NCI-H146 treated with DMSO at 0.1 percent for 48 hours (cell line): Measurements from ENCODE around the gene GPC6.

Experiments used
- DNase-seq: peaks from one replicate; lab custom pipeline; 2025; ENCODE audit not compliant: unreplicated experiment; lab: John Stamatoyannopoulos, UW

Gene GPC6

DNA sequence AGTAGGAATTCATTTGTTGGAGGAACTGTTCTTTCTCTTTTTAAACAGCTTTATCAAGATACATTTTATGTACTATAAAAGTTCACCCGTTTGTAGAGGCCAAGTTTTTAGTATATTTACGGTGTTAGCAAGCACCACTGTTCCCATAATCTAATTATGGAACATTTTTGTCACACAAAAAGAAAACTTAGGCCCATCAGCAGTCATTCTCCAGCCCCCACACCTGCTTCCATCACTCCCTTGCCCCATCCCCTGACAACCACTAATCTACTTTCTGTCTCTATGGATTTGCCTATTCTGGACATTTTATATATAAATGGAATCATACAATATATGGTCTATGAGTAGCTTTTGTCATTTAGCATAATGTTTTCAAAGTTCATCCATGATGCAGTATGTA lies 787.9 kb downstream of the GPC6 start:
- DNase-seq, result no peak

GRCh38 chr13:94020426-94020825 lies 793.8 kb downstream of the GPC6 start:
- DNase-seq, result no peak

- DNase-seq, result no peak
Measured at GRCh38 chr13:94020833-94021232, 794.2 kb downstream of the GPC6 start.

GRCh38 chr13:94028234-94028633 lies 801.6 kb downstream of the GPC6 start:
- DNase-seq, result no peak

DNA sequence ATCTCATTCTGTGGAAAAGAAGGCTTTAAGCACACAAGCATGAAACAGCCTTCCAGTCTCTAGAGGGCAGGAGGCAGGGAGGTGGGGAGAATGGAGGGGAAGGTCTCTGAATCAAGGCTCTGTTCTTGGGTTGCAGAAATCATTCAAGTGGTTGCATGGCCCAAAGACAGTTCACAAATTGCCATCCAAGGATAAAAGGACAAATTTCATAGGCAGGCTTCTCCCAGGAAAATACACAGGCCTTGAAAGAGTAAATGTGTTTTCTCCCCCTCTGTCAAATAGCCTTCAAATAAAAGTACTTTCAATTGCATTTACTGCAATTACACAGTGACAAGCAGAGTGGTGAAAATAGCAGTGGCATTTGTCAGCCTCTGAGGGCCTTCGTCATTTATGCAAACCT lies 802.0 kb downstream of the GPC6 start:
- no peak for DNase-seq

DNA sequence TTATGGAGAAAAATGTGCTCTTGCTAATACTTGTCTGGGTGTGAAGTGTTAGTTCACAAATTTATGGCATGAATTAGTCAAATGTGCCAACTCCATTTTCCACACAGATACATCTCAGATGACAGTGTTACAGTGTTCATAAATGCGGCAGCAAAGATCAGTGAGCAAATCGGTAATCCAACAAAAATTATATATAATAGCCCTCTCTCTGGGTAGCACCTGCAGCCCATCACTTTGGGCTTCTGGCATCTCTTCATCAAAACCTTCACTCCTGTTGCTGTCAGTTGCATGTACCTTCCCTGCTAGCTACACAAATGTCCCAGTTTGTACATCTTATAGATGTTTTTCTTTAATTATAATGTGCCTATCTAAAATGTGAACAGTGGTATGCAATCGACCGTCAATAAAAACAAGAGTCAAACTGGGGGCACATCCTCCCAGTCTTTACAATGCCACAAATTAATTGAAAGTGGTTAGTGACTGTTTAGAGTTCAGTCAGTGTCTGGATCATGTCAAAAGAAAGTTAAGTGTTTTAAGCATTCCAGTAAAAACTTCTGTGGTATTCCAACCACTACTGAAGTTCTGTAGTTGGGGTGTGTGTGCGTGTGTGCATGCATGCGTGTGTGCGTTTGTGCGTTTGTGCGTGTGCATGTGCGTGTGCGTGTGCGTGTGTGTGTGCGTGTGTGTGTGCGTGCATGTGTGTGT lies 804.0 kb downstream of the GPC6 start:
- DNase-seq, result no peak

GRCh38 chr13:94031609-94032008 lies 805.0 kb downstream of the GPC6 start:
- no peak for DNase-seq

DNA sequence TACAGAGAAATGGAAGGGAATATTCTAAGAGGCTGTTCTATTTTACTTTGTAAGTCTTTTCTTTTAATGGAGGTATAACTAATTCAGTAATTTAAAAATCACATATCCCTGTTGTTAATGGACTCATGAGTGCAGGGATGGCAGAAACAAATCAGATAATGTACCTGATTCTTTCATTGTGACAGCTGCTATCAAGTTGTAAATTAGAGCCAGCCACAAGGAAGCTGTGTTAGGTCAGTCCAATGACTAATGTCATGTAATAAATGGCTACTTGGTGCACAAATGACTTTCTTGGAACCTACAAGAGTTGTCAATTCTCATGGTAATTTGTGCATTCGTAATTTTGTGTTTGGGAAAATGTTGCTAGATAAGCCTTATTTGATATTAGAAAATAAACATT lies 806.5 kb downstream of the GPC6 start:
- no peak for DNase-seq

GRCh38 chr13:94033830-94034642 lies 807.4 kb downstream of the GPC6 start:
- no peak for DNase-seq

- DNase-seq, result no peak
Measured at GRCh38 chr13:94050039-94050438, 823.4 kb downstream of the GPC6 start.

- no peak for DNase-seq
Measured at GRCh38 chr13:94050686-94051085, 824.1 kb downstream of the GPC6 start.

DNA sequence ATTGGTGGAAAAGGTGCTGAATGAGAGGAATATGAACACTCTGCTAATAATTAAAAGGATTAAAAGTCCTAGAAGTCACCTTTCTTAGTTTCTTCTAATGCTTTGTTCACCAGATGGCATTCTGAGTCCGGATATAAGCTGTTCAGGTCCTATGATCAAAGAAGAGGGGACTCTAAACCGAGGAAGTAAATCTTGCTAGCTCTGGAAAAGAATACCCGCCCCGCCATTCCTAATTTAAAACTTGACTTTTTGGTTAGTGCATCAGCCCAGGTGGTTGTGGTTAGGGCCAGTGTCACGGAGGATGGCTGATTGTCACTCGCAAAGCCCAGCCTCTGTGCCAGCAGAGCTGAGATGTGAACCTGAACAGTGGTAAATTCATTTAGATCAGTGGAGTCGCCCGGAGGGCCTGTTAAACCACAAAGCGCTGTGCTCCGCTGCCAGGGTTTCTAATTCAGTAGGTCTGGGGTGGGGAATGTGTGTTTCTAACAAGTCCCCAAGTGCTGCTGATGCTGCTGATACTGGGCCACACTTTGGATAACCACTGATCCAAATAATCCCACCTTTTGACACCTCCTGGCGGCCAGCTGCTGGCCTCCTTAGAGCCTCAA lies 827.5 kb downstream of the GPC6 start:
- DNase-seq, result no peak

GRCh38 chr13:94056362-94056990 lies 829.9 kb downstream of the GPC6 start:
- DNase-seq, result no peak

DNA sequence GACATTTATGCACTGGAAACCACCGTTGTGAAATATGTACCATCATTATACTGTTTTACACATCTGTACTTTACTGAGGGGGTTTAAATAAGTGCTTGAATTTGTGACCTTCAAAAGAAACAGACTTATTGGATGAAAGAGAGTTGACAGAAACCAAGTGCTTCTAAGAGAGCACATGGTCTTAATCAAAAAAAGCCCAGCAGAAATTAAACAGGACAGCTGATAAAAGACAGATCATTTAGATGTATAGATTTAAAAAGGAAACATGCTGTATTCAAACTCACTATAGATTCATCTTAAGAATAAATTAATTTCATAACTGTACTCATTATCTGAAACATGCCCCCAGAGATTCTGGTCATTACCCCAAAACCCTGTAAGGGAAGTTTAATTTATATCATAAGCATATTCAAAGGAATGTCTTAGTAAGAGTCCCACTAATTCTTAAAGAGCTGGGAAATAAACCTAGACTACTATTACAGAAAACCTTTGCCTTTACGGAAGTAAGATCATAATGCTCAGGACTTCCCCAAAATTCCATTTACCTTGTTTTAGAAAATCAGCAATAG lies 831.1 kb downstream of the GPC6 start:
- DNase-seq, result no peak

- no peak for DNase-seq
Measured at GRCh38 chr13:94058821-94059360, 832.3 kb downstream of the GPC6 start.

- DNase-seq, result no peak
Measured at GRCh38 chr13:94061301-94061700, 834.7 kb downstream of the GPC6 start.

DNA sequence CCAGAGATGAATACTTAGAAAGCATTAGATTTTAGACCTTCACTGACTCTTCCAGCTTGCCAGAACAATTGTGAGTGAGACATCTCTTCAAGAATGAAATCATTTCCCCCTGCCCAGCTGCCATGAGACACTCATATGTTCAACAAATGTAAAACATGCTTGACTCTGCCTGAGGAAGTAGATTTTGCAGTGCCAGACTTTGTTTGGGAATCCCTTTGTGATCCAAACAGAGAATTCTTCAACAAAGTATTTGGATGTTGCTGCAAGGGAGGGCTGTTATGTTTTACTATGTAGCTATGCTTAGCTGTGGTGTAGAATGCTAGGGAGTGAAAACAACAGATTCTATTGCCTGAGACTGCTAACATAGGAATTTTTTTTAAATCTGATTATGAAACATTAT lies 836.5 kb downstream of the GPC6 start:
- no peak for DNase-seq

- no peak for DNase-seq
Measured at GRCh38 chr13:94063848-94064247, 837.2 kb downstream of the GPC6 start.

GRCh38 chr13:94065741-94066140 lies 839.1 kb downstream of the GPC6 start:
- no peak for DNase-seq

GRCh38 chr13:94073007-94073744 lies 846.6 kb downstream of the GPC6 start:
- DNase-seq, result peak; percentile 55
